ENCODE data around the gene PLAU. TPM values are rescaled to one million over a fixed set of nuclear protein-coding genes. Genes with fewer than 3 reads are reported as not detected.
A peak's percentile ranks its signal among the peaks of the same experiment; 100 is the strongest.

PLAU gene
- total and polyA plus RNA-seq, 9 of the 15 experiments (the other 6 are each of a cell fraction or from before 2014, with no cell fraction given), result 2.1 to 16.9 (median 3.3) TPM

GRCh38 chr10:73886085-73886529, 24.8 kb upstream of the PLAU start (continued):
- peak; percentile 45; the same call in 1 of the 2 replicates for TF ChIP-seq ESRRA (IDR thresholded peaks at IDR 0.05; ENCODE audit: borderline replicate concordance, low read depth)
- TF ChIP-seq CTCFL (IDR thresholded peaks at IDR 0.05; ENCODE audit: borderline replicate concordance, insufficient read depth, low read depth, low read length, poor library complexity, severe bottlenecking), result no peak
- TF ChIP-seq OTX1 (CRISPR knock-in tag; IDR thresholded peaks at IDR 0.05), result no peak
- no peak for TF ChIP-seq PHF20 (IDR thresholded peaks at IDR 0.05; ENCODE audit: partially characterized antibody)
- TF ChIP-seq ZBTB12 (CRISPR knock-in tag; IDR thresholded peaks at IDR 0.05), result no peak
- 0 out of 2 replicates have a peak, but pooled peaks have one; percentile 38 for TF ChIP-seq EHMT2 (IDR thresholded peaks at IDR 0.05)
- TF ChIP-seq SETDB1 (IDR thresholded peaks at IDR 0.05; ENCODE audit: low read length), result no peak
- peak; percentile 54; the same call in 1 of the 2 replicates for TF ChIP-seq JUN (IDR thresholded peaks at IDR 0.05; ENCODE audit: borderline replicate concordance, low read depth, low read length)
- TF ChIP-seq JUN (CRISPR knock-in tag; IDR thresholded peaks at IDR 0.05; ENCODE audit: borderline replicate concordance), result no peak
- TF ChIP-seq ZNF324 (CRISPR knock-in tag; IDR thresholded peaks at IDR 0.05), result no peak
- no peak for TF ChIP-seq ZNF121 (CRISPR knock-in tag; conservative IDR thresholded peaks at IDR 0.05)
- TF ChIP-seq ZNF696 (CRISPR knock-in tag; conservative IDR thresholded peaks at IDR 0.05), result no peak
- TF ChIP-seq STAG1 (CRISPR knock-in tag; IDR thresholded peaks at IDR 0.05; ENCODE audit: borderline replicate concordance), result peak; percentile 97
- peak; percentile 85; the same call in 1 of the 2 replicates for TF ChIP-seq HDGF (IDR thresholded peaks at IDR 0.05)
- no peak for TF ChIP-seq PRDM10 (IDR thresholded peaks at IDR 0.05; ENCODE audit: partially characterized antibody)
- no peak for TF ChIP-seq DDX20 (tag; IDR thresholded peaks at IDR 0.05; ENCODE audit: low read depth)
- TF ChIP-seq FOXJ2 (tag; IDR thresholded peaks at IDR 0.05), result no peak
- no peak for TF ChIP-seq ID3 (CRISPR knock-in tag; IDR thresholded peaks at IDR 0.05)
- no peak for TF ChIP-seq ID3 (tag; IDR thresholded peaks at IDR 0.05)
- no peak for TF ChIP-seq MAX (CRISPR knock-in tag; IDR thresholded peaks at IDR 0.05)
- no peak for TF ChIP-seq MEF2A (IDR thresholded peaks at IDR 0.05; ENCODE audit: control insufficient read depth, low read depth, low read length)
- no peak for TF ChIP-seq MED1 (CRISPR knock-in tag; IDR thresholded peaks at IDR 0.05; ENCODE audit: borderline replicate concordance)

Data from K562 (cell line).